Measurements from ENCODE around the gene GAS7.

DNA sequence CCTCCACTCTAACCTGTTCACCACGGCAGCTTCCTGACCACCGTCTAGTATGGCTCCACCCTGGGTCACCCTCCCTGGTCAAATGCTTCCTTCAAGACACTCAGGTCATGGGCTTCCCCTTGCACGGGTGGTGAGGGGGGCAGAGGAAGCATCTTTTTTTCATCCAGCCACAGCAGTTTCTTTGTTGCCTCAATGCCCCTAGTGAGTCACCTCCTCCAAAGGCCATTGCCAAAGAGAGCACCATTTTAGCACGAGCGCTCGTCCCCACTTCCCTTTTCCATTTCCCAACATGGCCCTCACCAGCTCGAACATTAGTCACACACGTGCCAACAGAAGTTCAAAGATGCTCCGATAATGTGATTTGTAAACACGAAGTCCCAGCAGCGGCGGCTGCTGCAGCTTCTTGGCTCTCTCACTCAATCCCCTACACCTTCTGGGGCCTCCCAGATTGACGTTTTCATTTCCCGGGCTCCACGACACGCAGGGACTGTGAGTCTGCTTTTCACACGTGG, 134.6 kb downstream of the GAS7 start:
- TF ChIP-seq EZH2 (IDR thresholded peaks at IDR 0.05; ENCODE audit: borderline replicate concordance) = no peak
- TF ChIP-seq CTCF (IDR thresholded peaks at IDR 0.05; ENCODE audit: poor library complexity) = no peak
